OCI-LY1 (cell line): ENCODE measurements around the gene UST.

Experiments used
- CTCF ChIP-seq: fragments of 200-600 bp; sonication (generic), shearing (Covaris generic); IDR thresholded peaks from 2 replicates; pipeline ENCODE4 v1.5.1; 2017; ENCODE audit warnings: mild to moderate bottlenecking, antibody characterized with exemption, low read length, moderate library complexity, mixed read lengths
- EZH2 ChIP-seq: fragments of 200-600 bp; sonication (generic), shearing (Covaris generic); IDR thresholded peaks from 2 replicates; pipeline ENCODE4 v1.8.0; 2017; ENCODE audit warnings: borderline replicate concordance, mixed run types, mild to moderate bottlenecking, antibody characterized with exemption, low read length, moderate library complexity, mixed read lengths

- TF ChIP-seq EZH2 (no peak), CTCF (no peak)
Observed at GRCh38 chr6:148739822-148740128, 7.1 kb upstream of the UST start.
